ENCODE results near the gene STRBP. TPM values are rescaled to one million over a fixed set of nuclear protein-coding genes. Genes with fewer than 3 reads are reported as not detected.

STRBP gene
- total and polyA plus RNA-seq, 12 donors: 10.5 to 22.2 (median 13.8) TPM

GRCh38 chr9:123105490-123105889, 162.9 kb downstream of the STRBP start:
- Histone ChIP-seq H3K9me3 (no peaks in the 10 kb centered on the region), H3K27ac (no peak overlapping the region), H3K4me1 (peaks cover 0 to 9% (median 0%) of the 10 kb centered on the region in 9 donors), H3K4me3 (no peak overlapping the region), H3K27me3 (no peaks in the 10 kb centered on the region), H3K36me3 (peaks cover 0 to 99% (median 25%) of the 10 kb centered on the region in 9 donors)
- WGBS, 2 donors: 87 to 89% methylated on average over 5 of the region's 5 CpGs
- intact Hi-C loops (cut with DNase I): loop anchor here in 2 of 10 donors (5.0 to 10.0 kb wide), 2 partner anchors 239 to 242 kb away; no protein-coding TSS in a partner anchor
- no peak for DNase-seq
- no peak for ATAC-seq
- TF ChIP-seq CTCF (IDR thresholded peaks at IDR 0.05): no peak

DNA sequence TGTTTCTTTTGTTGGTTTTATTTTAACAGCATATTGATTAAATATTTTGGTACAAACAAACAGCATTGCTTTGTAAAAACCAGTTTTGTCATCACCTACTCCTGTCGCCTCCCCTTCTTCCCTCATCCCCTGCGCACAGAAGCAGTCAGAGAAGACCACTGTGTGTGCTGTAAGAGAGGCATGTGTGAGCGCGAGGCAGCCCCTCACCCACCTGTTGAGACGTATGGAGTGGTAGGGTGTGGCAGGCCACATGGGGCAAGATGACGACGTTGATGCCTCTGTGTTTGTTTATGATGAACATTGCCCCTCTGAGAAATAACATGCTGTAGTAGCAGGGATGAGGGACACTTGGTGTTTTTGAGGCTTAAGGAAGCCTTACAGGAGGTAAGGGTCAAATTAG, 163.6 kb downstream of the STRBP start:
- 87 to 88% methylated on average over 7 of the region's 7 CpGs for WGBS, 2 donors
- no peak overlapping the region for H3K27ac ChIP-seq
- H3K9me3 ChIP-seq: no peaks in the 10 kb centered on the region
- no peaks in the 10 kb centered on the region for H3K27me3 ChIP-seq
- peaks cover 0 to 99% (median 28%) of the 10 kb centered on the region in 9 donors for H3K36me3 ChIP-seq
- intact Hi-C loops (cut with DNase I): loop anchor here in 4 of 10 donors (5.0 to 10.0 kb wide), 3 partner anchors 240 to 247 kb away; no protein-coding TSS in a partner anchor
- ATAC-seq: no peak
- no peak overlapping the region for H3K4me3 ChIP-seq
- no peak for DNase-seq
- peaks cover 0 to 8% (median 0%) of the 10 kb centered on the region in 9 donors for H3K4me1 ChIP-seq
- TF ChIP-seq CTCF (IDR thresholded peaks at IDR 0.05): no peak

DNA sequence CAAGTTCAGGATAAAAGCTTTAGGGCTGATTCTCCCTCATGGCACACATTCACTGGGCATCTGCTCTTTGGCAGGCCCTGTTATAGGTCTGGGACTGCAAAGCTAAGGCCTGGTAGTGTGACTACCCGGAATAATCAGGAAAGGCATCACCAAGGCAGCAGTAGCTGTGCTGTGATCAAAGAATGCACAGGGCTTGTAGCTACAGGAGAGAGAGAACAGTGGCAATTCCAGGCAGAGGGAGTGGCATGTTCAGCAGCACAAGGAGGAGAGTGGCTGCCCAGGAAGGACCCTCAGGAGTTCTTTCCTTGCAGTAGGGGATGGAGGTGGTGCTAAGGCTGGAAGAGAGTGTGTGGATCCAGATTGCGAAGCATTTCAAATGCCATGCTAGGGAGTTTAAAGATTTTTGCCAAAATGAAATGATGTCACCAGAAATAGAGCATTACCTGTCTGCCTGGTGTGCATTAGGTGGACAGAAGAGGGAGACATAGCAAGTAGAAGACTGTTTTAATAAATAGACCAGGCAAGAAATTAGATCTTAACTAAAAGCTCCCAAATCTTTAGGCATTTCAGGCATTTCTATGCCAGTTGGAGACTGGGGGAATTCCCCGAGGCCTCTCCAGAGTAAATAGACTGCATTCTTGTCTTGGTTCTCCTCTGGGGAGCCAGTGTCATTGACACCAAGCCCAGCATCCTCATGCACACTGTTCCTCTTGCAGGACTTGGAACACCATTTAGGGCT, 165.8 kb downstream of the STRBP start:
- 86 to 91% methylated on average over 3 of the region's 3 CpGs for WGBS, 2 donors
- no peaks in the 10 kb centered on the region for H3K27me3 ChIP-seq
- H3K4me1 ChIP-seq: peaks cover 0 to 8% (median 0%) of the 10 kb centered on the region in 9 donors
- no peaks in the 10 kb centered on the region for H3K9me3 ChIP-seq
- H3K27ac ChIP-seq: no peak overlapping the region
- intact Hi-C loops (cut with DNase I): loop anchor here in 3 of 10 donors (5.0 to 10.0 kb wide), 3 partner anchors 242 to 250 kb away; no protein-coding TSS in a partner anchor
- H3K36me3 ChIP-seq: peaks cover 0 to 99% (median 45%) of the 10 kb centered on the region in 9 donors
- ATAC-seq: no peak
- no peak for DNase-seq
- no peak overlapping the region for H3K4me3 ChIP-seq
- peak in 6 of 9 donors; percentile 22 to 42 (median 30) for TF ChIP-seq CTCF (IDR thresholded peaks at IDR 0.05)

GRCh38 chr9:123099548-123099947, 168.8 kb downstream of the STRBP start:
- DNase-seq (no peak), ATAC-seq (no peak)
- Histone ChIP-seq H3K4me3 (no peak overlapping the region), H3K27me3 (no peaks in the 10 kb centered on the region), H3K9me3 (no peaks in the 10 kb centered on the region), H3K4me1 (peaks cover 0 to 8% (median 0%) of the 10 kb centered on the region in 9 donors), H3K27ac (no peak overlapping the region), H3K36me3 (peaks cover 0 to 99% (median 50%) of the 10 kb centered on the region in 9 donors)
- WGBS, 2 donors: 94% methylated on average over 3 of the region's 3 CpGs
- TF ChIP-seq CTCF (IDR thresholded peaks at IDR 0.05): no peak
- intact Hi-C loops (cut with DNase I): no loop called here

Data from heart right ventricle (tissue), 16 donors.